Left colon (tissue), 2 donors: Measurements from ENCODE around the gene PCDHGB2. TPM values are rescaled to one million over a fixed set of nuclear protein-coding genes. Genes with fewer than 3 reads are reported as not detected.
"Not testable (repeated sequence)": the region's sequence is repeated elsewhere in the genome, so short reads cannot be mapped to it uniquely, and the experiment has no call there.

Experiments
- ATAC-seq: fragments of 200-7000 bp; cut with Tn5 transposase; one replicate; pipeline ENCODE4 v1.9.1; 2020; ENCODE audit warnings: mild to moderate bottlenecking, moderate library complexity
- DNase-seq, 2 donors: peaks; one replicate each; pipeline ENCODE4 v3.0.0-alpha.2; 2020
- intact Hi-C, 2 donors: fragments of 100-400 bp; cut with DNase I in 1 of 2; cut with micrococcal nuclease in 1 of 2; formaldehyde crosslinking; loops; one replicate each; pipeline versions ENCODE4 v1.11.2 to v1.14.0; 2022; cut with DNase I, micrococcal nuclease
- total RNA-seq, 2 donors: library from RNA; stranded (reverse); fragmentation: NEBNext Ultra II Directional; extraction: Animal tissue kit (Norgen Biotek cat#: 25700); gene quantifications; one replicate each; pipeline ENCODE4 v1.2.1, GENCODE V29; 2021
- donor health status: DM: no; HTN: no; CAD: no.
- donor health status: DM: yes; HTN: yes; CAD: no.

Gene PCDHGB2
- total RNA-seq, 2 donors from 2014 or later: 1.6 to 1.7 TPM

DNA sequence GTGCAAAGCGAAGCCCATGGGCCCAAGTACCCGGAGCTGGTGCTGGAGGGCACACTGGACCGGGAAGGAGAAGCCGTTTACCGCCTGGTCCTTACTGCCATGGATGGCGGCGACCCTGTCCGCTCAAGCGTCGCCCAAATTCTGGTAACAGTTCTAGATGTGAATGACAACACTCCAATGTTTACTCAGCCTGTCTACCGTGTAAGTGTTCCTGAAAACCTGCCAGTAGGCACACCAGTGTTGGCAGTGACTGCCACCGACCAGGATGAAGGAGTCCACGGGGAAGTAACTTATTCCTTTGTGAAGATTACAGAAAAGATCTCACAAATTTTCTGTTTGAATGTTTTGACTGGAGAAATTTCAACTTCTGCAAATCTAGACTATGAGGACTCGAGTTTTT, 14.8 kb downstream of the PCDHGB2 start:
- intact Hi-C loops: no loop called here

GRCh38 chr5:141375444-141376155, 15.8 kb downstream of the PCDHGB2 start:
- intact Hi-C loops, DNase-seq, ATAC-seq: not testable (repeated sequence)

More for the DNA sequence above, 14.8 kb downstream of the PCDHGB2 start:
- ATAC-seq (no peak), DNase-seq (no peak)

- DNase-seq (peak in 1 of 2 donors; percentile 17), ATAC-seq (no peak)
- intact Hi-C loops: no loop called here
These were observed 22.9 kb downstream of the PCDHGB2 start, which contains the start of gene PCDHGA7 for GRCh38 chr5:141382469-141383294. Gene PCDHGA7 (plus strand): TSS chr5:141382742. CDS start chr5:141382900, 158 bp downstream.

DNA sequence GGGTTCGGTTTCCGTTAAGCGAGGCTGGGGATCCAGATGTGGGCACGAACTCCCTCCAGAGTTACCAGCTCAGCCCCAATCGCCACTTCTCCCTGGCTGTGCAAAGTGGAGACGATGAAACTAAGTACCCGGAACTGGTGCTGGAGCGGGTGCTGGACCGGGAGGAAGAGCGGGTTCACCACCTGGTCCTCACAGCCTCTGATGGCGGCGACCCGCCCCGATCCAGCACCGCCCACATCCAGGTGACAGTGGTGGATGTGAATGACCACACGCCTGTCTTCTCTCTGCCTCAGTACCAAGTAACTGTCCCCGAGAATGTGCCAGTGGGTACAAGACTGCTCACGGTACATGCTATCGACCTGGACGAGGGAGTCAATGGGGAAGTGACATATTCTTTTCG, 23.6 kb downstream of the PCDHGB2 start:
- DNase-seq: peak in 1 of 2 donors; percentile 9
- intact Hi-C loops: no loop called here
- ATAC-seq: no peak

GRCh38 chr5:141384471-141385267, 24.9 kb downstream of the PCDHGB2 start:
- intact Hi-C loops: no loop called here
- DNase-seq (peak in 1 of 2 donors; percentile 17), ATAC-seq (no peak)

DNA sequence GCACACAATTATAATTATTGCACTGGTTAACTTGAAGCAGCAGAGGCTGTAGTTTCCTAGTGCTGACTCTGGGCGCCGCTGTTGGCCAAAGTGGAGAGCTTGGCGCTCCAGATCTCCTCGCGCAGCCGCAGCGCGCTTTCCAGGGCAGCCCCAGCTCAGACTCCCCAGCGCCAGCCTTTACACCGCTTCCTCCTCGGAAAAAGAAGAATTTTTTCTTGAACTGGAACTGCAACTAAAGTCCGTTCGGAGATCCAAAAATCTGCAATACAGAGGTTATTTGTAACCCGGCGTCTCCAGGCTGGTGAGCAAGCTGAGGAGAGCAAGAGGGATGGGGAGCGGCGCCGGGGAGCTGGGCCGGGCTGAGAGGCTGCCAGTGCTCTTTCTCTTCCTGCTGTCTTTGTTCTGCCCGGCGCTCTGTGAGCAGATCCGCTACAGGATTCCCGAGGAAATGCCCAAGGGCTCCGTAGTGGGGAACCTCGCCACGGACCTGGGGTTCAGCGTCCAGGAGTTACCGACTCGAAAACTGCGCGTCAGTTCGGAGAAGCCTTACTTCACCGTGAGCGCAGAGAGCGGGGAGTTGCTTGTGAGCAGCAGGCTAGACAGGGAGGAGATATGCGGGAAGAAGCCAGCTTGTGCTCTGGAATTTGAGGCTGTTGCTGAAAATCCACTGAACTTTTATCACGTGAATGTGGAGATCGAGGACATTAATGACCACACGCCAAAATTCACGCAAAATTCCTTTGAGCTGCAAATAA, 27.9 kb downstream of the PCDHGB2 start, which contains the start of gene PCDHGB4:
Gene PCDHGB4, plus strand, starts transcription at position 142 of the 755 bp plus-strand sequence. Its CDS starts 187 bp downstream, at position 329.
- peak; percentile 64 for ATAC-seq
- DNase-seq, intact Hi-C loops: not testable (repeated sequence)

DNA sequence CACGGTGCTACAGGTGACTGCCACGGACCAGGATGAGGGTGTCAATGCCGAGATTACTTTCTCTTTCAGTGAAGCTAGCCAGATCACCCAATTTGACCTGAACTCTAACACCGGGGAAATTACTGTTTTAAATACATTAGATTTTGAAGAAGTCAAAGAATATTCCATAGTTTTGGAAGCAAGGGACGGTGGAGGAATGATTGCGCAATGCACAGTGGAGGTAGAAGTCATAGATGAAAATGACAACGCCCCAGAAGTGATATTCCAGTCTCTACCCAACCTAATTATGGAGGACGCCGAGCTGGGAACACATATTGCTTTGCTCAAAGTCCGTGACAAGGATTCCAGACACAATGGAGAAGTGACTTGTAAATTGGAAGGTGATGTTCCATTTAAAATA, 28.9 kb downstream of the PCDHGB2 start:
- intact Hi-C loops: no loop called here

GRCh38 chr5:141389153-141390042, 29.6 kb downstream of the PCDHGB2 start:
- ATAC-seq (no peak), DNase-seq (no peak)
- intact Hi-C loops: loop anchor here in 1 of 2 donors (10.0 kb wide), 1 partner anchor 45 kb away; the partner anchor contains the start of gene PCDHGA3

More for the DNA sequence above, 28.9 kb downstream of the PCDHGB2 start:
- ATAC-seq (no peak), DNase-seq (no peak)

GRCh38 chr5:141392429-141393198, 32.8 kb downstream of the PCDHGB2 start, which contains the start of gene PCDHGA8:
Gene PCDHGA8 (plus strand): TSS chr5:141392633. CDS start chr5:141392814, 181 bp downstream.
- intact Hi-C loops: loop anchor here in 1 of 2 donors (10.0 kb wide), 1 partner anchor 48 kb away; the partner anchor contains the start of gene PCDHGA3
- DNase-seq: no peak

DNA sequence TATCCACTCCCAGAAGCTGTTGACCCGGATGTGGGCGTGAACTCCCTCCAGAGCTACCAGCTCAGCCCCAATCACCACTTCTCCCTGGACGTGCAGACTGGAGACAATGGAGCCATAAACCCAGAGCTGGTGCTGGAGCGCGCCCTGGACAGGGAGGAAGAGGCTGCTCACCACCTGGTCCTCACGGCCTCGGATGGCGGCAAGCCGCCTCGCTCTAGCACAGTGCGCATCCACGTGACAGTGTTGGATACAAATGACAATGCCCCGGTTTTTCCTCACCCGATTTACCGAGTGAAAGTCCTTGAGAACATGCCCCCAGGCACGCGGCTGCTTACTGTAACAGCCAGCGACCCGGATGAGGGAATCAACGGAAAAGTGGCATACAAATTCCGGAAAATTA, 33.5 kb downstream of the PCDHGB2 start:
- ATAC-seq (no peak), DNase-seq (no peak)
- intact Hi-C loops: loop anchor here in 1 of 2 donors (10.0 kb wide), 1 partner anchor 48 kb away; the partner anchor contains the start of gene PCDHGA3

More at GRCh38 chr5:141392429-141393198, 32.8 kb downstream of the PCDHGB2 start, which contains the start of gene PCDHGA8:
- ATAC-seq: no peak

- DNase-seq, ATAC-seq: not testable (repeated sequence)
- intact Hi-C loops: loop anchor here in 1 of 2 donors (10.0 kb wide), 1 partner anchor 50 kb away; the partner anchor contains the start of gene PCDHGA3
These were observed 34.8 kb downstream of the PCDHGB2 start for GRCh38 chr5:141394401-141395187.

DNA sequence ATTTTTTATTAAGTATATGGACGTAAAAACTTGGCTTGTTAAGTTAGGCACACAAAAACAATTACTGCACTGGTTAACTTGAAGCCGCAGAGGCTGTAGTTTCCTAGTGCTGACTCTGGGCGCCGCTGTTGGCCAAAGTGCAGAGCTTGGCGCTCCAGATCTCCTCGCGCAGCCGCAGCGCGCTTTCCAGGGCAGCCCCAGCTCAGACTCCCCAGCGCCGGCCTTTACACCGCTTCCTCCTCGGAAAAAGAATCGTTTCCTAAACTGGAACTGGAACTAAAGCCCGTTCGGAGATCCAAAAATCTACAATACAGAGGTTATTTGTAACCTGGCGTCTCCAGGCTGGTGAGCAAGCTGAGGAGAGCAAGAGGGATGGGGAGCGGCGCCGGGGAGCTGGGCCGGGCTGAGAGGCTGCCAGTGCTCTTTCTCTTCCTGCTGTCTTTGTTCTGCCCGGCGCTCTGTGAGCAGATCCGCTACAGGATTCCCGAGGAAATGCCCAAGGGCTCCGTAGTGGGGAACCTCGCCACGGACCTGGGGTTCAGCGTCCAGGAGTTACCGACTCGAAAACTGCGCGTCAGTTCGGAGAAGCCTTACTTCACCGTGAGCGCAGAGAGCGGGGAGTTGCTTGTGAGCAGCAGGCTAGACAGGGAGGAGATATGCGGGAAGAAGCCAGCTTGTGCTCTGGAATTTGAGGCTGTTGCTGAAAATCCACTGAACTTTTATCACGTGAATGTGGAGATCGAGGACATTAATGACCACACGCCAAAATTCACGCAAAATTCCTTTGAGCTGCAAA, 38.2 kb downstream of the PCDHGB2 start, which contains the start of gene PCDHGB5:
Gene PCDHGB5, plus strand, starts transcription at position 192 of the 796 bp plus-strand sequence. Its CDS starts 181 bp downstream, at position 373.
- ATAC-seq (peak; percentile 96), DNase-seq (peak in 1 of 2 donors; percentile 51)
- intact Hi-C loops: loop anchor here in 1 of 2 donors (10.0 kb wide), 1 partner anchor 53 kb away; the partner anchor contains the start of gene PCDHGA3

DNA sequence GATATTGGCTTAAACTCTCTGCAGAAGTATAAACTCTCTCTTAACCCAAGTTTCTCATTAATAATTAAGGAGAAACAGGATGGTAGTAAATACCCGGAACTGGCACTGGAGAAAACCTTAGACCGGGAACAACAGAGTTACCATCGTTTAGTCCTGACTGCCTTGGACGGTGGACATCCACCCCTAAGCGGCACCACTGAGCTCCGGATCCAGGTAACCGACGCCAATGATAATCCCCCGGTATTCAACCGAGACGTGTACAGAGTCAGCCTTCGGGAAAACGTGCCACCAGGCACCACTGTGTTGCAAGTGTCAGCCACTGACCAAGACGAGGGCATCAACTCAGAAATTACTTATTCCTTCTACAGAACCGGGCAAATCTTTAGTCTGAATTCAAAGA, 38.8 kb downstream of the PCDHGB2 start:
- ATAC-seq (no peak), DNase-seq (no peak)
- intact Hi-C loops: loop anchor here in 1 of 2 donors (10.0 kb wide), 1 partner anchor 54 kb away; the partner anchor contains the start of gene PCDHGA3
